Heart left ventricle (tissue), 13 donors: Measurements from ENCODE around the gene NFE2L1.

Experiments
- CTCF ChIP-seq, 12 donors: fragments of 200-600 bp; sonication (generic) in 4 of 12; IDR thresholded peaks; one replicate each; pipeline versions ENCODE4 v1.5.0 to v1.8.0; 2018 to 2022; ENCODE audit warnings: antibody characterized with exemption in 12 of 12, mild to moderate bottlenecking in 5 of 12
- POLR2A ChIP-seq, 2 donors: fragments of 450-650 bp; IDR thresholded peaks; one replicate each; pipeline ENCODE4 v1.6.1; 2017; ENCODE audit warnings: antibody characterized with exemption in 2 of 2, mild to moderate bottlenecking in 2 of 2, moderate library complexity in 2 of 2
- donor health status: ischemic (EF 13 %, LVEDD 7.1; RV severe dilation, severe dysfunction).
- donor health status: DM: no; HTN: yes; CAD: no.
- donor health status: DM: no; HTN: no; CAD: no.
- donor health status: ischemic (EF 25% LVEDD 6.9; RV normal size, moderate dysfunction).
- donor health status: ischemic (EF 25% LVEDD 5.7; RV mildly dilated, moderate dysfunction).
- donor health status: ischemic (EF 35%, LVEDD 5.7; RV mildly dilated, moderate dysfunction).
- donor health status: nonischemic (EF 11% LVEDD 7.7; RV severe dilation, severe dysfunction).
- donor health status: DM: yes; HTN: yes; CAD: no.
- donor health status: PGD.
- donor health status: ischemic (EF 29% LVEDD 5.4; RV normal size, mild dysfunction).
- donor health status: nonischemic (EF 23%, LVEDD 6.1; RV moderate dilation, normal function).

- no peak for TF ChIP-seq CTCF (IDR thresholded peaks at IDR 0.05)
- peak in 1 of 2 donors; percentile 72 for TF ChIP-seq POLR2A (IDR thresholded peaks at IDR 0.05)
These were observed 53.0 kb downstream of the NFE2L1 start, which contains the start of gene CBX1 for GRCh38 chr17:48101012-48101720.
